Thyroid gland (tissue), 4 donors: ENCODE data around the gene TTLL5. TPM values are rescaled to one million over a fixed set of nuclear protein-coding genes. Genes with fewer than 3 reads are reported as not detected.
"Not testable (repeated sequence)": the region's sequence is repeated elsewhere in the genome, so short reads cannot be mapped to it uniquely, and the experiment has no call there.

Source experiments
- DNase-seq, 2 donors: peaks; one replicate each; pipeline ENCODE4 v3.0.0-alpha.2; 2019
- H3K27ac ChIP-seq, 3 donors: fragments of 200-600 bp; sonication (generic); 1 replicate in 2 of 3; 2 replicates in 1 of 3; pipeline ENCODE4 v1.5.1; 2016 to 2019; ENCODE audit warnings: mild to moderate bottlenecking in 1 of 3, moderate library complexity in 1 of 3
- H3K27me3 ChIP-seq: fragments of 200-600 bp; sonication (generic); one replicate; pipeline ENCODE4 v1.5.1; 2019
- H3K36me3 ChIP-seq, 2 donors: fragments of 200-600 bp; sonication (generic); one replicate each; pipeline ENCODE4 v1.5.1; 2016 to 2019
- H3K4me1 ChIP-seq, 2 donors: fragments of 200-600 bp; sonication (generic); one replicate each; pipeline ENCODE4 v1.5.1; 2017 to 2019
- H3K4me3 ChIP-seq, 3 donors: fragments of 200-600 bp; sonication (generic); replicated peaks in 1 of 3; 1 replicate in 2 of 3; 2 replicates in 1 of 3; pipeline ENCODE4 v1.5.1; 2016; ENCODE audit warnings: mild to moderate bottlenecking in 1 of 3
- H3K9me3 ChIP-seq: fragments of 200-600 bp; sonication (generic); one replicate; pipeline ENCODE4 v1.5.1; 2017
- POLR2A ChIP-seq, 2 donors: fragments of 450-650 bp; IDR thresholded peaks; one replicate each; pipeline ENCODE4 v1.6.1; 2017; ENCODE audit warnings: antibody characterized with exemption in 2 of 2, mild to moderate bottlenecking in 2 of 2, moderate library complexity in 1 of 2
- WGBS, 2 donors: methylation state at CpG; one replicate each; pipeline ENCODE4 v1.1.5; 2017; 5-methylcytosine and 5-hydroxymethylcytosine counted together
- intact Hi-C: fragments of 100-400 bp; cut with DNase I; formaldehyde crosslinking; loops from one replicate; pipeline ENCODE4 v1.15.1; 2023
- total RNA-seq, 4 donors: library from RNA; depleted of rRNA; stranded (reverse); fragments of >200 nt; gene quantifications; one replicate each; pipeline ENCODE4 v1.2.3, GENCODE V29; 2016
- TF ChIP-seq, protein P1 (sequence below), 6 experiments: fragments of 200-600 bp in 3 of 6; fragments of 450-650 bp in 3 of 6; sonication (generic) in 3 of 6; IDR thresholded peaks; one replicate each; pipeline ENCODE4 v1.5.1; 2016 to 2019; ENCODE audit warnings: antibody characterized with exemption in 6 of 6, mild to moderate bottlenecking in 2 of 6, inconsistent platforms in 1 of 6, moderate library complexity in 1 of 6

TTLL5 gene
- total RNA-seq, 4 donors from 2014 or later: 31.8 to 65.1 (median 35.7) TPM

DNA sequence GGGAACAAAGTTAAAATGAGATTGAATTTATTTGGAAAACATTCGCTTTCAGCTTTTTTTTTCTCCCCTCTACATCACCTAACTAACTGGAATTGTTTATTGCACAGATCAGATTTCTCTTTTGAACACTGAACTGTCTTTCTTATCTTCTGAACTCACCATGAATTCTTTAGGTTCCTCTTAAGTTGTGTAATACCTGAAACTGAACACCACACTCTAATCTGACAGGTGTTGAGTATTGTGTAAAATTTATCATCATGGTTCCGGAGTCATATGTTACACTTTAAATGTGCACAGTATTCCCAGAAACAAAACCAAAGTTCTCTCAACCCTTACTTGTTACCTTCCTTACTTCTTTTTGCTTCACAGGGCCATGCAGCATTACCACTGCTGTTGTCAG is 254.0 kb downstream of the TTLL5 start:
- no peak for DNase-seq
- TF ChIP-seq, protein P1, sequence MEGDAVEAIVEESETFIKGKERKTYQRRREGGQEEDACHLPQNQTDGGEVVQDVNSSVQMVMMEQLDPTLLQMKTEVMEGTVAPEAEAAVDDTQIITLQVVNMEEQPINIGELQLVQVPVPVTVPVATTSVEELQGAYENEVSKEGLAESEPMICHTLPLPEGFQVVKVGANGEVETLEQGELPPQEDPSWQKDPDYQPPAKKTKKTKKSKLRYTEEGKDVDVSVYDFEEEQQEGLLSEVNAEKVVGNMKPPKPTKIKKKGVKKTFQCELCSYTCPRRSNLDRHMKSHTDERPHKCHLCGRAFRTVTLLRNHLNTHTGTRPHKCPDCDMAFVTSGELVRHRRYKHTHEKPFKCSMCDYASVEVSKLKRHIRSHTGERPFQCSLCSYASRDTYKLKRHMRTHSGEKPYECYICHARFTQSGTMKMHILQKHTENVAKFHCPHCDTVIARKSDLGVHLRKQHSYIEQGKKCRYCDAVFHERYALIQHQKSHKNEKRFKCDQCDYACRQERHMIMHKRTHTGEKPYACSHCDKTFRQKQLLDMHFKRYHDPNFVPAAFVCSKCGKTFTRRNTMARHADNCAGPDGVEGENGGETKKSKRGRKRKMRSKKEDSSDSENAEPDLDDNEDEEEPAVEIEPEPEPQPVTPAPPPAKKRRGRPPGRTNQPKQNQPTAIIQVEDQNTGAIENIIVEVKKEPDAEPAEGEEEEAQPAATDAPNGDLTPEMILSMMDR (IDR thresholded peaks at IDR 0.05): no peak
- no peak for TF ChIP-seq POLR2A (IDR thresholded peaks at IDR 0.05)
- H3K27me3 ChIP-seq: no peaks in the 10 kb centered on the region
- H3K36me3 ChIP-seq: no peaks in the 10 kb centered on the region
- no peak overlapping the region for H3K4me3 ChIP-seq
- no peak overlapping the region for H3K27ac ChIP-seq
- H3K4me1 ChIP-seq: no peaks in the 10 kb centered on the region
- WGBS, 2 donors: 95 to 98% methylated on average over 2 of the region's 2 CpGs
- intact Hi-C loops: no loop called here
- H3K9me3 ChIP-seq: no peaks in the 10 kb centered on the region

DNA sequence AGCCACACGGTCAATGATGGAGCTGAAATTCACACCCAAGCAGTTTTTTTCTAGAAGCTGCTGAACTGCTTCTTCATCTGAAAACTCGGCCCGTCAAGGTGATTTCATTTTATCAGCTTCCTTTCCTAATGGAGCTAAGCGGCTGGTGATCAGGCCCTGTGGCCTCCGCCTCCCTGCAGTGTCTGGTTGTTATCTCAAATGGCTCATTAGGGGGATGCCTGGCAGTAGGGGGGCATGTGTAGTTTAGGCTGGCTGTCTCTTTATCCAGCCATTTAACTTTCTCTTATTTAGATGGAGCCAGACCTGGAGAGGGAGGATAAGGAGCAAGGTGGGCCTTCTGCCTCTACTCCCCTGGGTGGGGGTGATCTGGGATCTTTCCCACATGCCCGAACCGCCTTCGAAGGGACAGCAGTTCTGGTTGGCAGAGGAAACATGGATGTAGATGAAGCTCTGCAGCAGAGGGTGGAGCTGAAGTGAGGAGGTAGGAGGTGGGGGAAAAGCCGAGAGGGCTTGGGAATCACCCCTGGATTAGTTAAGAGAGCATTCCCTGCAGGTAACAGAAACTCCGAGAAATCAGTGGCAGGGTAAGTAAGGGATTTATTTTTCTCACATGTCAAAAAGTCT is 256.4 kb downstream of the TTLL5 start:
- Histone ChIP-seq H3K4me1 (no peaks in the 10 kb centered on the region), H3K27ac (no peak overlapping the region), H3K9me3 (no peaks in the 10 kb centered on the region), H3K27me3 (no peaks in the 10 kb centered on the region), H3K36me3 (no peaks in the 10 kb centered on the region), H3K4me3 (no peak overlapping the region)
- intact Hi-C loops: no loop called here
- no peak for TF ChIP-seq POLR2A (IDR thresholded peaks at IDR 0.05)
- TF ChIP-seq, protein P1 (IDR thresholded peaks at IDR 0.05): no peak
- DNase-seq: no peak
- WGBS, 2 donors: 83 to 87% methylated on average over 10 of the region's 10 CpGs

DNA sequence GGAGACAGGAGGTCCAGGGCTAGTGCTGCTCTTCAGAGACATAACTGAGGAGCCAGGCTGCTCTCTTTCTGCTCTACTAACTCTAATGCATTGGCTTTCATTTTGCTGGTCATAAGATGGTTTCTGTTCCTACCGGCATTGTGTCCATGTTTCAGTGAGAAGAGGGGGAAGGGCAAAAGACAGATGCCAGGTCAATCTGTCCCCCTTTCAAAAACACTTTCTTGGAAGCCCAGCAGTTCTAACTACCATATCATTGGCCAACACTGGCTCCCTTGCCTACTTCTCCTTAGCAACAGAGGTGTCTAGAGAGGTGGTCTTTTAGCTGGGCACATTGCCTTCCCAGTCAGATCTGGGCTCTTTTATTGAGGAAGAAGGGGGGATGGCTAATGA is 256.9 kb downstream of the TTLL5 start:
- H3K4me3 ChIP-seq: no peak overlapping the region
- TF ChIP-seq, protein P1 (IDR thresholded peaks at IDR 0.05): no peak
- TF ChIP-seq POLR2A (IDR thresholded peaks at IDR 0.05): no peak
- no peaks in the 10 kb centered on the region for H3K27me3 ChIP-seq
- 76 to 77% methylated on average over 1 of the region's 1 CpG for WGBS, 2 donors
- H3K4me1 ChIP-seq: no peaks in the 10 kb centered on the region
- intact Hi-C loops: no loop called here
- no peak for DNase-seq
- H3K36me3 ChIP-seq: no peaks in the 10 kb centered on the region
- no peaks in the 10 kb centered on the region for H3K9me3 ChIP-seq
- no peak overlapping the region for H3K27ac ChIP-seq

DNA sequence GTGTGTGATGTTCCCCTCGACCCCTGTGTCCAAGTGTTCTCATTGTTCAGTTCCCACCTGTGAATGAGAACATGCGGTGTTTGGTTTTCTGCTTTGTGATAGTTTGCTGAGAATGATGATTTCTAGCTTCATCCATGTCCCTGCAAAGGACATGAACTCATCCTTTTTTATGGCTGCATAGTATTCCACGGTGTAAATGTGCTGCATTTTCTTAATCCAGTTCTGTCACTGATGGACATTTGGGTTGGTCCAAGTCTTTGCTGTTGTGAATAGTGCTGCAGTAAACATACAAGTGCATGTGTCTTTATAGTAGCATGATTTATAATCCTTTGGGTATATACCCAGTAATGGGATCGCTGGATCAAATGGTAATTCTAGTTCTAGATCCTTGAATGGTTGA is 259.4 kb downstream of the TTLL5 start:
- intact Hi-C loops, H3K4me1 ChIP-seq, DNase-seq, H3K9me3 ChIP-seq, H3K27ac ChIP-seq, H3K4me3 ChIP-seq, H3K27me3 ChIP-seq, H3K36me3 ChIP-seq: not testable (repeated sequence)
- 97% methylated on average over 4 of the region's 4 CpGs for WGBS, 2 donors

DNA sequence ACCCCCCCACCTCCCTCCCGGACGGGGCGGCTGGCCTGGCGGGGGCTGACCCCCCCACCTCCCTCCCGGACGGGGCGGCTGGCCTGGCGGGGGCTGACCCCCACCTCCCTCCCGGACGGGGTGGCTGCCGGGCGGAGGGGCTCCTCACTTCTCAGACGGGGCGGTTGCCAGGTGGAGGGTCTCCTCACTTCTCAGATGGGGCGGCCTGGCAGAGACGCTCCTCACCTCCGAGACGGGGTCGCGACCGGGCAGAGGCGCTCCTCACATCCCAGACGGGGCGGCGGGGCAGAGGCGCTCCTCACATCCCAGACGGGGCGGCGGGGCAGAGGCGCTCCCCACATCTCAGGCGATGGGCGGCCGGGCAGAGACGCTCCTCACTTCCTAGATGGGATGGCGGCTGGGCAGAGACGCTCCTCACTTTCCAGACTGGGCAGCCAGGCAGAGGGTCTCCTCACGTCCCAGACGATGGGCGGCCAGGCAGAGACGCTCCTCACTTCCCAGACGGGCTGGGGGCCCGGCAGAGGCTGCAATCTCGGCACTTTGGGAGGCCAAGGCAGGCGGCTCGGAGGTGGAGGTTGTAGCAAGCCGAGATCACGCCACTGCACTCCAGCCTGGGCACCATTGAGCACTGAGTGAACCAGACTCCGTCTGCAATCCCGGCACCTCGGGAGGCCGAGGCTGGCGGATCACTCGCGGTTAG is 264.2 kb downstream of the TTLL5 start:
- H3K9me3 ChIP-seq, H3K36me3 ChIP-seq, H3K4me3 ChIP-seq, intact Hi-C loops, H3K27me3 ChIP-seq, DNase-seq, H3K4me1 ChIP-seq, H3K27ac ChIP-seq: not testable (repeated sequence)
- WGBS, 2 donors: 98 to 100% methylated on average over 4 to 10 of the region's 54 CpGs

DNA sequence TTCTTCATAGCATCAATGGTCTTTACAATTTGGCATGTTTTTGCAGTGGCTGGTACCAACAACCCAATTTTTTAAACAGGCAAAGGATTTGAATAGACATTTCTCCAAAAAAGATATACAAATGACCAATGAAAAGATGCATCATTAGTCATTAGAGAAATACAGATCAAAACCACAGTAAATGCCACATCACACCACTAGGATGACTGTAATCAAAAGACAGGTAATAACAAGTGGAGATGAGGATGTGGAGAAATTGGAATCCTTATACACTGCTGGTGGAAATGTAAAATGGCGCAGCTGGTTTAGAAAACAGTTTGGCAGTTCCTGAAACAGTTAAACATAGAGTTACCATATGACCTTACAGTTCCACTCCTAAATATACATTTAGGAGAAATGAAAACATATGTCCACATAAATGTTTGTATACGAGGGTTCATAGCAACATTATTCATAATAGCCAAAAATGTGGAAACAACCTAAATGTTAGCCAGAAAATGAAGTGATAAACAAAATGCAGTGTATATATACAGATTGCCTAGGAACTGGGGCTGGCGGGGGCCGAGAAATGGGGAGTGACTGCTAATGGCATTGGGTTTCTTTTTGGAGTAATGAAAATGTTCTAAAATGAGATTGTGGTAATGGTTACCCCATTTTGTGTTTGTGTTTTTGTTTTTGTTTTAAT is 265.5 kb downstream of the TTLL5 start:
- no peaks in the 10 kb centered on the region for H3K9me3 ChIP-seq
- intact Hi-C loops: no loop called here

More for the DNA sequence above, 265.5 kb downstream of the TTLL5 start:
- no peaks in the 10 kb centered on the region for H3K27me3 ChIP-seq
- no peaks in the 10 kb centered on the region for H3K36me3 ChIP-seq
- H3K4me3 ChIP-seq: no peak overlapping the region
- no peak overlapping the region for H3K27ac ChIP-seq
- no peak for TF ChIP-seq POLR2A (IDR thresholded peaks at IDR 0.05)
- TF ChIP-seq, protein P1 (IDR thresholded peaks at IDR 0.05): no peak
- no peaks in the 10 kb centered on the region for H3K4me1 ChIP-seq
- WGBS, 2 donors: 97% methylated on average over 4 of the region's 4 CpGs
- no peak for DNase-seq
